Activated CD4-positive, CD25-positive, alpha-beta regulatory T cell treated with anti-CD3 and anti-CD28 coated beads, Interleukin-2, amount 50 U/mL, for 24 hours (primary cell): ENCODE measurements around the gene SNRPA1.
"Not testable (repeated sequence)": the region's sequence is repeated elsewhere in the genome, so short reads cannot be mapped to it uniquely, and the experiment has no call there.

Source experiments
- ATAC-seq, 2 donors: fragments of 150-1000 bp; cut with Tn5 transposase; one replicate each; pipeline ENCODE4 v1.10.0; 2021; ENCODE audit warnings: mild to moderate bottlenecking in 1 of 2, moderate library complexity in 1 of 2

Gene SNRPA1

DNA sequence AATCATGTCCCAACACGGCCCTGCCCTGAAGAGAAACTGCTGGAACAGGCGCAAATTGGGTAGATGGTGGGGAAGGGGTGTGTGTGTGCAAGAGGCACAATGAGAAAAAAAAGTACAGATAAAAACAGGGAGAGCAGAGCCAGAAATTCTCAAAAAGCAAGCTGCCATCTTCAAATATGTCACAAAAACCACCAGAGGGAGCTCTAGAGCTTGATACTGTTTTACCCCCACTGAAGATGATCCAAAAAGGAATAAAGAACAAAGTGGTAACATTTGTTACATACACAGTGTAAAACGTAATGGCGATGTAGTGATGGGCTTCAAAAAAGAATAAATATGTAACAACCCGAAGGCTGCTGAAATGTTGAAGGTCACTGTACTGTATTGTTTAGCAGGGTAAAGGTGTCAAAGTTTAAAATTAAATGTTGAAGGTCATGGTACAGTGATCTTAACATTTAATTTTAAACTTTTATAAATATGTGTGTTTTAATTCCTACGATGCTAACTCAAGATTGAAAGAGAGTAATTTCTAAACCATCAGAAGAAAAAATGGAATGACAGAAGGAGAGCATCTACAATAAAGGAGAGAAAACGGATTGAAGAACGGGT, 6.0 kb downstream of the SNRPA1 start:
- peak in 1 of 2 donors; percentile 53 for ATAC-seq

DNA sequence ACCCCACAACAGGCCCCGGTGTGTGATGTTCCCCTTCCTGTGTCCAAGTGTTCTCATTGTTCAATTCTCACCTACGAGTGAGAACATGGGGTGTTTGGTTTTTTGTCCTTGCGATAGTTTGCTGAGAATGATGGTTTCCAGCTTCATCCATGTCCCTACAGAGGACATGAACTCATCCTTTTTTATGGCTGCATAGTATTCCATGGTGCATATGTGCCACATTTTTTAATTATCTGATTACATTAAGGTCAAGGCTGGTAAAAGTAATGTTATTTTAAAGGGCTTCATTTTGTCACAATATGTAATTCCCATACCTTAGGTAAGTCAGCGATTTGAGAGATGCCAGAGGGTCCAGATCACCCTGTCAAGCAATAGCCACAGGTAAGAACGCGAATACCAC, 7.7 kb downstream of the SNRPA1 start:
- ATAC-seq = not testable (repeated sequence)

DNA sequence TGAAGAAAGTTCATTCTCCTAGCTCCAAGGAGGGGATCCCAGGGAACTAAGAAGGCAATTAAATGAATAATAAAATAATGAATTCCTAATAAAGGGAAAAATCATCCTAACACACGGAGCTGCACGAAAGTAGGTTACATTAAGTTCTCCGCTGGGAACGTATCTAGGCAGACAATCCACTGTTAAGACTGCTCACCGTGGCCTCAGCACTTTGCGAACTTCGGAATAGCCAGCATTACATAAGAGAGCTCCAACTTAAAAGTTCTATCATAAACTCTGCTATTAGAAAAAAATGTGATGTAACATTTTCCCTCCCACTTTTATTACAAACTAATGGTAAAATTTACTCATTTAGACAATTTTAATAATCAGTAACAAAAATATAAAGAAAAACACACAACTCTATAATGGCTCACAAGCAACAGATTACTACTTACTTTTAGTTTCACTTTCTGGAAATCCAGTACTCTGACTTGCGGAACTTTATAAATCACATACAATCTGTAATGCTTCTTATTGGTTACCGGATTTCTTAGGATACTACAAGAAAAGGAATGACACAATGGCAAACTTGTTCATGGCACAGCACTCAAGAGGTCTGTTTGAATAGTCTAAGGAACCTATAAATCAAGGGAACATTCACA, 8.5 kb downstream of the SNRPA1 start:
- ATAC-seq = peak; percentile 24 to 35

DNA sequence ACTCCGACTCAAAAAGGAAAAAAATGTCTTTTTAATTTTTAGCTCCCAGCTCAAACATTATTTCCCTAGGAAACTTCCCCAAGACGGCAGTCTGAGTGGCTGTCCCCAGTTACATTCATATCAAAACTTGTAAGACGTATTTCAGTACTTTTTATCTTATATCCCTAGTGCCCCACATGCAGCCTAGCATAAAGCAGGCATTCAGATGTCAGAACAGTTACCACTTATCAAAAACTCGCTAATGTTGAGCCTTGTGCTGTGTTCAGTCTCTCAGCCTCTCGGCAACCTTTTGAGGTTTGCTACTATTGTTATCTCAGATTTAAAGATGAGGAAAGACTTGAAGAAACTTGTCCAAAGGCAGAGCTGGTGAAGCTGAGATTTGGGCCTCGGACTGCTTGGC, 11.1 kb downstream of the SNRPA1 start:
- no peak for ATAC-seq

DNA sequence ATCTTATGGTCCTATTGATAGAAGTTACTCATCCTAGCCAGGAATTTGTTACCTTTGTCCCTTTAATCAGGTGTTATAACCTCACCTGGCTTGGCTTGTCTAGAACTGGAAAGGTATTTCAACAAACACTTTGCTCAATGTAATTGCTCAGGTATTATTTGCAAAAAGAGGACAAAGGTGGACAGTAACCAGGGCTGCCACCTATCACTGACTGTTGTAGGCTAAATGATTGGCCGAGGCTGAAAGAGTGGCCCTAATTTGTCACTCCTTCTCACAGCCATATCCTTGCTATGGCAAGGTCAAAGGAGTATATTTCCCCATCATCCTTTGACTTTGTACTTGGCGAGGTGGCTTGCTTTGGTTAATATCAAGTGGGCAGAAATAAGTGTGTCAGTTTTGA, 15.0 kb downstream of the SNRPA1 start:
- ATAC-seq = no peak

DNA sequence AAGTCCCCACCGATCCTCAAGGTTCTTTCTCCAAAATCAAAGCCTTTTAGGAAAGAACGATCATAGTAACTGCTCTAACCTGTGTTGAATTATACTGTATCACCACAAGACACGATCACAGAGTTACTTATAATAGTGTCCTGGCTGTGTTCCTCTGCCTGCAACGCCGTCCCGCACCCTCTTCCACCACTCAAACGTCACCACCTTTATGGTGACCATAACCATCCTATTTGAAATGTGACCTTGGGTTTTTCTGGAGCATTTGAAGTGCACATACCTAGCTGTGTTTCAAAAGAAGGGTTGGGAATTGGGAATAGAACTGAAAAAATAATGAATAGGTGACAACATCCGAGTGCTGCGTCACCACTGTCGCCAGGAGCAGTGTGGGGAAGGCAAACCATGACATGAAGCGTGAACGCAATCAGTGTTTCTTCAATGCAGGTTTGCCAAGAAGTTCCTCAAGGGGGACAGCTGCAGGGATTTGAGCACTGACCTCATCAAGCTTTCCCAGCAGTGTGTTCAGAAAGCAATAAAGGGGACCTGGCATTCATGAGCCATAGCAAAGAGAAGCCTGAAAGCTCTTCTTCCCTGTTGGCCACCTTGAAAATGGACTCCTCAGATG, 17.0 kb downstream of the SNRPA1 start:
- ATAC-seq = no peak

DNA sequence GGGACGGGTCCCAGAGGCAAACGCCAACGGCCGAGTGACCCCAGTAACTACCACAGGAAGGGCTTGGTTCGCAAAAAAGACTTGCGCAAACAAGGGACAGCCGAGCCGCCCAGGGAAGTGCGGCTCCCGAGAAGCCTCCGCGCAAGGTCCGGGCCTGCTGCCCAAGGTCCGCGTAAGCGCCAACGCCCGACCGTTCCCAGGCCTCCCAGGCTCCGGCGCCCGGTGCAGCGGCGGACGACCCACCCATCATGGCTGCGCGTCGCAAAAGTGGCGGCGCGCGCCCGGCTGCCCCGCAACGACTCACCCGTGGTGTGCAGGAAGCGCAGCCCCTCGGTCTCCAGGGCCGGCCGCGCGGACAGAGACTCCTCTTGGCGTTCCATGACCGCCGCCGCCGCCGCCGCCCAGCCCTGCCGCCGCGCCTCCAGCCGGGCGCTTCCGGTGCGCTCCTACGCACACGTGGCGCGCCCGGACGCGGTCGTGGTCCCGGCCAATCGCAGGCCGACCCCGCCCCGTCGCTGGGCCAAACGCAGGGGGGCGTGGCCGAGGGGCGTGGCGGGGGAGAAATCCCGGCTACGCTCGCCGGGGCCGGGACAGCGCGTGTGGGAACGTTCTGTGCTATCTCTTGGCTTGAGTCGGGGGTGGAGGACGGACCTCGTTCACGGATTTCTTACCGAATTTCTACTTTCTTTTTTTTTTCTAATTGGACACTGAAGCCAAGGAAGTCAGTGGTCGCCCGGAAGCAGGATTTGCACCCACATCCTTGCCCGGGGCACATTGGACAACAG, 17.8 kb downstream of the SNRPA1 start, which contains the start of gene SELENOS:
SELENOS (minus strand) TSS at position 448 of the 785 bp plus-strand sequence; CDS start at position 380, 68 bp downstream.
- peak; percentile 94 to 95 for ATAC-seq

DNA sequence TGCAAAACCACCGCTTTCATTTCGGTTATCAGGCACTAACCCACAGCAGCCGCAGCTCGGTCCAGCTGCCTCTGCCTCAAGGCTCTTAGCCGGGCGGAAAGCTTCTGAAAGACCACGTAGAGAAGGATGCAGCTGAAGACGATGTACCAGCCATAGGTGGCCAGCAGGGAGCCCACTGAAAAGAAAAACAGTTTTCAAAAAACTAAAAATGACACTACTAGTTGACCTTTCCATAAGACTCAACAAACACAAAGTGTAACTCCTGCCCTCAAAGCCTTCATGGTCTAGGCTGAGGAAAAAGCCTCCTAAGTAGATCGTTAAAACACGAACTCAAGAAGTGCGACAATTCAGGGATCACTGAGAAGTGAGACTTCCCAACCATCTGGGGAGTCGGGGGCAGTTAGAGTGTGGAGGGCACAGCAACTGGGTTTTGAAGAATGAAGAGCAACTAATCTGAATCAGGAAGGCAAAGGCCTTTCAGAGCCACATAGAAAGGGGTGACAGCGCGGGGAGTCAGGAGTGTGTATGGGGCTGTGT, 18.5 kb downstream of the SNRPA1 start:
- ATAC-seq = peak; percentile 17 to 19

DNA sequence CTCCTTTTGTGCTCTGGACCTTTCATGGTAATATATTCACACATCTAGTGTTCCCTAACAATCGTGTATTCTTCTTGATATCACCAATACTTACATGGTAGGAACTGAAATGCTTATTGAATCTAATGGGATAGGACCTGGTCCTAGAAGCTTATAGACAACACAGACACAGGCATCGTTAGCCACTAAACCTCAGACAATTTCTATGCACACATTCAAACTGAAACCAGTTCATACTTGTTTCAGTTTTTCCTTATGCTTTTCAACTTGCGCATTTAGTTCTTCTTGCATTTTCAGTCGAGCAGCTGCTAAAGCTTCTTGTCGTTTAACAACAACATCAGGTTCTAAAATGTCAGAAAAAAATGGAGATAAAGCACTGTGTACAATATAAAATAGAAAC, 20.0 kb downstream of the SNRPA1 start:
- ATAC-seq = peak in 1 of 2 donors; percentile 19

DNA sequence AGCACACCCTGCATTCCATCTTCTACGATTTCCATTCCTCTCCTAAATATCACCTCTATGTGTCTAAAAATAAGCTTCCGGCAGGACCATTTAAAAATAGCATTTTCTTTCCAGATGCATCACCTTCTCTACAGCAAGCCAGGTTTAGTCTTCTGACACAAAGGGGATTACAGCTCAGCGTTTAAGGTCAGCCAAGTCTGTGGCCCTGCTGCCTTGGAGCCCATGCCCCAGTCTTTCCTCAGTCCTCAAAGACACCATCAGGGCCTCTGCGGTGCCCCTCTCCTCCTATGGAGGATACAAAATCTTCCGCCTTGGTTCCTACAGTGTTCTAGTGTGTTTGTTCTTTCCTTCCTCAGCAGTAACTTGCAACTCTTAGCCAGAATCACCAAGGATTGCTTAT, 21.5 kb downstream of the SNRPA1 start:
- no peak for ATAC-seq

DNA sequence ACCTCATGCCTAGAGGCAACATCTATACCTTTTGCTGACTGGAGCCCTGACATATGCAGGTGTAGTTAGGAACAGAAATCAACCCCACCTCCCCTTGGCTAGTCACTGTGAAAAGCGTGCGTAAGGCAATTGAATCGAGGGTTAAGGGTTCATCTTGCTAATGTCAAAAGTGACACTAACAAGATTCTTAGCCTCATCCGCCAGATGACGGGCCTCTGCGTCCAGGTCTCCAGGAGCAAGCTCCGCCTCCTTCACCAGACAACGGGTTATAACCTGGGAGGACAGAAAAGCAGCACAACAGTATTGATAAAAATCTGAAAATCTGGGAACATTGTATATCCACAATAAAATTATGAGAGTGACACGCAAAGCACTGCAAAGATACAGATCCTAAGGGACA, 22.5 kb downstream of the SNRPA1 start:
- no peak for ATAC-seq

DNA sequence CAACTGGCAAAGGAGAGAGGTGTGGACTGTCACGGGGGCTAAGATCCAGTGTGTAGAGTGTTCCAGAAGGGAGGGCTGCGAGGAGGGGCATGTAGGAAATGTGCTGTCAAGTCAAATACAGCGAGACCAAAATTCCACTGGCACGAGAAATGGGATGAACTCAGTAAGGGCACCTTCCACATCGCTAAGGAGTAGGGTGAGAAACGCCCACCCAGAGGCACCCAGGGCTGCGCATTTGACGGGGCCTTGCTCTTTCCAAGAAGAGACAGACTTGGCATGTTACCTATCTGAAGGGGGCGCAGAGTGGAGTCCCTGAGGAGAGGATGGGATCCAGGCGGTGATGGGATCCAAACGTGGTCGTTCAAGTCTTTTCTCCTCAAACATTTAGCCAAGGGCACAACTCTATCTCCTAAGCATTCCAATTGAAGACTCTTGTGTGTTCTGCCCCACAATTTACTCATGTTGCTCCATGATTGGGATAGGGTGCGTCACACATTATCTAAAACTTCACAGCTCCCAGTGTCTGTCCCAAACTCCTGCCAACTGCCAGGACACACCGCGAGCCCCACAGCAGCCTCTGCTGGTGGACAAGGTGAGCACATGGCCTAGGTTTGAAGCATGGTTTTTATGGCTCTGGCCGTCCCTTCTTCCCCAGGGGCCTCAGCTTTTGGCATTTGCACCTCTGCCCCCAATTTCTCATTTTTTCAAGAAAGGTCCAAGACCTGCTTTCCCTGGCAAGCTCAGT, 25.4 kb downstream of the SNRPA1 start:
- ATAC-seq = no peak

DNA sequence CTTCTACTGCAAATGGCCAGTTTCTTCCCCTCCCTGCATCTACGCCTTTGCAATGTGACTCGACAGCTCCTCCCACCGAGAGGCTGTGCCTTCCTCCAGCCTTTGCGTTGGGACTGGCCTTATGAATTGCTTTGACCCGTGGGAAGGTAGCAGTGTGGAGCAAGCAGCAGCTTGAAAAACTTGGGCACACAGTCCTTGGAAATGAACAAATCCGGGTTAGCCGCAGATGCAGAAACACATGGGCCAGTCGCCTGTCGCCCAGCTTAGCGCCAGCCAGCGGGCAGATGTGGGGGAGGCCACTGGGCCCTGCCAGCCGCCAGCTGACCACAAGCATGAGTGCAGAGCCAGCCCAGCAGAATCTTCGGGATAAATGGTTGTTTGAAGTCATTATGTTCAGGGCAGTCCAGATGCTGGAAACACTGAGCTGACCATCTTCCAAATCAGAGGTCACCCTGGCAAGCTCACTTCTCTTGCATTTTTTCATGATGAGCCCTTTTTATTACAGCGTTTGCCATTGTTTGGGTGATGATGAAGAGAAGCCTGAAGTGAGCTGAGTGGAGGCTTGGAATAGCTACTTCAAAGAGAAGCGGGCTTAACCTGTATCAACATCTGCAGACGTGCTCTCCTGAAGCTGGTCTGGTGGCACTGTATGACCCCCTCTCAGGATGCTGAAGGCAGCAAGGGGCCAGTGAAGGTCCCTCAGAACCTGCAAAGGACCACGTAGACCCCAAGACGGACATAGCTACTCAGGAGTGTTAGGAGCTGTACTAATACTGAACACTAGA, 27.5 kb downstream of the SNRPA1 start:
- ATAC-seq = no peak

DNA sequence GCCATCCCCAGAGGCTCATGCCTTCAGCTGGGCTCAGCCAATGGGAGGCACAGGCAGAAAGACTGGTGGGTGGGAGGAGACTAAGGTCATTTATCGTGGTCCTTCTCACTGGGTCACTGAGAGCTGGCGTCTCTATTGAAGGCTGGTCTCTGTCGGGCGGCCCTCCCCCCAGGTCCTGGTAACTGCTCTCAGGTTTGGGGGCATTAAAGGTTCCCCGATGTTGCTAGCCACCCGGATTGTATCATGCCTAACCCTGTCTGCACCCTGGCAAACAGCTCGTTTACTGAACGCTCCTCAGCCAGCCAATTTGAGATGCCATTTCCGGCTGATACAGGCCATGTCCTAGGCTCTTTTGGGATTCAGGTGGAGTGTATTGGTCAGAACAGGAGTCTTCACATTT, 28.3 kb downstream of the SNRPA1 start:
- ATAC-seq = no peak

DNA sequence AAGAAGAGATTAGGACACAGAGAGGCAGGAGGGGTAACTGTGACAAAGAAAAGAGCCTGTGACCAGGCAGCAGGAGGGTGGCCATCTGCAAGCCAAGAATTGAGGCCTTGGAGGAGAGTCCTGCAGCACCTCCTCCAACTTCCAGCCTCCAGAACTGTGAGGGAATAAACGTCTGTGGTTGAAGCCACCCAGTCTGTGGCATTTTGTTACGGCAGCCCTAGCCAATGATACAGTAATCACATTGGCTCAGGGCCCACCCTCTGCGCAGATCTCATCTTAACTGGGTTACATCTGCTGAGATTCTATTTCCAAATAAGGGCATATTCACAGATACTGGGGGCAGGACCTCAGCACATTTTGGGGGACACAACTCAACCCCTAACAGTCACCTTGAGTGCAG, 29.0 kb downstream of the SNRPA1 start:
- no peak for ATAC-seq

DNA sequence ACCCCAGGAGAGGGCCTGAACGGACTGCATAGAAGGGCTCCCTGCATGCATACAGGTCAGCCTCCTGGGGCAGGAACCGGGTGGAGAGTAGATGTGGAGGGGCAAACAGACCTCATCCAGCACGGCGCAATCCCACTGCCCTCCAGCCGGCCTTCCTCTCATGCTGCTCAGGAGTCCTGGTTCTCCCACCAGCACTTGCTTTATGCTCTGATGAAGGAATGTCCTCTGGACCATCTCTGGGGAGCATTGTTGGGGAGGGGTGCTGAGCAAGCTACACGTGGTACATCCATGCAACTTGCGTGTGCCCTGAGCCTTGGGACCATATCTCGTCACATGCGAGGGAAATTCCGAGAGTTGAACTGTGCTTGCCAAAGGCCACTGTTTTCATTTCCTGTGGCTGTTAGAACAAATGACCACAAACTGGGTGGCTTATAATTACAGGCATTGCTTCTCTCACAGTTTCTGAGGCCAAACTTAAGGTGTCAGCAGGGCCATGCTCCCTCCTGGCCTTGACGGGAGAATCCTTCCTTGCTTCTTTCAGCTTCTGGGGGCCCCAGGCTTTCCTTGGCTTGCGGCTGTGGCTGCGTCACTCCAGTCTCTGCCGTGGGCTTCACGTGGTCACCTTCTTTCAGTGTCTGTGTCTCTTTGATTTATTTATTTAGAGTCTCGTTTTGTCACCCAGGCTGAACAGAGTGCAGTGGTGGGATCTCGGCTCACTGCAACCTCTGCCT, 30.0 kb downstream of the SNRPA1 start:
- ATAC-seq = no peak

DNA sequence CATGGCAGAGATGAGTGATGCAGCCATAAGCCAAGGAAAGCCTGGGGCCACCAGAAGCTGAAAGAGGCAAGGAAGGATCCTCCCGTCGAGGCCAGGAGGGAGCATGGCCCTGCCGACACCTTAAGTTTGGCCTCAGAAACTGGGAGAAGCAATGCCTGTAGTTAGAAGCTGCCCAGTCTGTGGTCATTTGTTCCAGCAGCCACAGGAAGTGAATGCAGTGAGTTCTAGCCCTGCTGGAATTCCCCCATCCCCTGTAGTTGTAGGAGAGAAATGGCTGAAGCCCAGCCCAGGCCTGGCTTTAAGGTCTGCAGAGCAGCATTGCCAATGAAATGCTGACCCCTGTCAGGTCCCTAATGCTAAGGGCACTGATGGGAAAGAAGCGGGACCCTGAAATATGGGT, 31.0 kb downstream of the SNRPA1 start:
- ATAC-seq = no peak

DNA sequence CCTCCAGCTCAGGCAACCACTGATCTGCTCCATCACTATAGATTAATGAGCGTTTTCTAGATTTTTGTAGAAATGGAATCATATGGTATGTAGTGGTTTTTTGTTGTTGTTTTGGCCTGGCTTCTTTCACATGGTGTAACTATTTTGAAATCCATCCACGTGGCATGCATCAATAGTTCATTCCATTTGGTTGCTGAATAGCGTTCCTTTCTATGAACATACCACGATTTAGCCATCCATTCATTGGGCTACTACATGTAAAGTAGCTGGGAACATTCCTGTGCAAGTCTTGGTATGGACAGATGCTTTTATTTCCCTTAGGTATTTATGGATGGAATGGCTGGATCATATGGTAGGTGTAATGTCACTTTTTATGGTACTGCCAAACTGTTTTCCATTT, 32.5 kb downstream of the SNRPA1 start:
- no peak for ATAC-seq

DNA sequence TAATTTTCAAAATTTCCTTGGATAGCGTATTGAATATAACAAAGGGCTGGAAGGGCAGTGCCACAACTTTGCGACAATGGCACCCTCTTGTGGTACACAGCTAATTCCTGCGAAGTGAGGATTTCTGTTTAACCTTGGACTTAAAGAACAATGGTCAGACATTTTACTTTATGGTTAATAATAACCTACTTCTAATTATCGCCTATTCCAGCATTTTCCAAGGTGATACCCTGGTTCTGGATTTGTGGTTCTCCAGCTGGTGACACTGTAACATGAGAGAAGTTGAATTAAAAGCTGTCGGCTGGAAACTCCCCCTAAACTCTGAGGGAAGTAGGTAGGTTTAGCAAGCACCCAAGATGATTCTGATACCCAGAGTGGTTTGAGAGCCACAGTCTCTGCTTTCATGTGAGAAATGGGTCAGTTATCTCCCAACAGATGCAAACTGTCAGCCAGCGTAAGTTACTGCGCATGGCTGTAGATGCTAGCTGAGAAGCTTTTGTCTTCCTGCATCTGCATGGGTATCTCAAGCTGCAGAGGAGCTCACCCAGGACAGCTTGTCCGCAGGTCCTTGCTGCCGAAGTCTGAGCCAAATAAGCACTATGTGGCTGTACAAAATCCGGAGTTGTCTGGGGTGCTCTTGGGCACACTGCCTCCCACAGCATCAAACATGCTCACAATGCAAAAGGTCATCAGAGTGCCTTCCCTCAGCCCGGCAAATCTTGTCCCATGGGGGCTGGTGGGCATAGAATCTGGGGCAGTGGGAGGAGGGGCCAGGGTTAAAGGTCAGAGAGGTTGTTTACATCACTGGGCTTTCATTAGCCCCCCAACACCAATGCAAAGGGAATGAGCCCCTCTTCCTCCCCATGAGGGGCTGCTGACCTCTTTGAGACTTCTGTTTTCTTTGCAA, 36.6 kb downstream of the SNRPA1 start:
- peak in 1 of 2 donors; percentile 50 for ATAC-seq

DNA sequence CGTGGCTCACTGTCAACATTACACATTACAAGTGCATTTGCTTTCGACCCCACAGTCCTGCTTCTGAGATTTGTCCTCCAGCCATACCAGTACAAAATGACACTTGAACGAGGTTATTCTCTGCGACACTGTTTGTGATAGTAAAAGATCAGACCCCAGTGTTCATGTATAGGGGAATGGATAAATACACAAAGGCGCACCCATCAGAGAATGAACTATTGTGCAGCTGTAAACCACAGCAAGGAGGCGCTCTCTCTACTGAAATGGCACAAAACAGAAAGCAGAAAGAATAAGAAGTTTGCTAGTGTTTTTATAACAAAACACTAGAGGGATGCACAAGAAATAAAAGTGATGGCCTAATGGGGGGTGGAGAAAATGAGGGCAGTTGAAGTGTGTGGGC, 38.3 kb downstream of the SNRPA1 start:
- no peak for ATAC-seq
